H1 (cell line): Measurements from ENCODE around the gene HSD17B2. TPM values are rescaled to one million over a fixed set of nuclear protein-coding genes. Genes with fewer than 3 reads are reported as not detected.

Experiments
- CTCF ChIA-PET: fragments of 300-600 bp; sonication (Branson Sonifier 250); formaldehyde crosslinking; loops from one replicate; lab custom pipeline; 2021; ENCODE audit not compliant: partially characterized antibody; lab: Charles Lee
- POLR2A ChIA-PET: fragments of 300-600 bp; sonication (Branson Sonifier 250); formaldehyde crosslinking; loops from one replicate; lab custom pipeline; 2021; ENCODE audit warnings: inconsistent platforms; ENCODE audit not compliant: partially characterized antibody; lab: Charles Lee
- DNase-seq, 2 experiments: peaks; one replicate each; pipeline versions ENCODE4 v3.0.0 to v3.0.0-alpha.2; 2010 to 2022; ENCODE audit warnings: low spot score in 2 of 2, low read depth in 1 of 2, mixed read lengths in 1 of 2
- FAIRE-seq: peaks from 2 replicates; lab custom pipeline; 2011; peaks lifted over from hg19 to GRCh38; lab: Jason Lieb, UNC
- H2AFZ ChIP-seq: 2 replicates; pipeline ENCODE4 v1.8.1; 2012; ENCODE audit warnings: low read length, inconsistent platforms
- H2AK5ac ChIP-seq: 2 replicates; pipeline ENCODE4 v1.6.1; 2013; ENCODE audit warnings: low read depth, low read length
- H2BK120ac ChIP-seq: replicated peaks from 2 replicates; pipeline ENCODE3; 2013; ENCODE audit warnings: low read depth, low read length, inconsistent platforms
- H2BK12ac ChIP-seq: 2 replicates; pipeline ENCODE4 v1.6.1; 2013; ENCODE audit warnings: low read depth, low read length
- H2BK15ac ChIP-seq: 2 replicates; pipeline ENCODE4 v1.6.1; 2013; ENCODE audit warnings: low read length
- H2BK20ac ChIP-seq: 2 replicates; pipeline ENCODE4 v1.6.1; 2013; ENCODE audit warnings: low read length
- H2BK5ac ChIP-seq: 2 replicates; pipeline ENCODE4 v1.6.1; 2013; ENCODE audit warnings: low read depth, low read length
- H3K14ac ChIP-seq: 2 replicates; pipeline ENCODE4 v1.6.1; 2013; ENCODE audit warnings: inconsistent platforms; ENCODE audit not compliant: insufficient read length
- H3K18ac ChIP-seq: 2 replicates; pipeline ENCODE4 v1.6.1; 2013; ENCODE audit warnings: low read length; ENCODE audit errors: extremely low read depth
- H3K23ac ChIP-seq: 2 replicates; pipeline ENCODE4 v1.6.1; 2013; ENCODE audit warnings: inconsistent platforms; ENCODE audit not compliant: insufficient read length
- H3K23me2 ChIP-seq: 2 replicates; pipeline ENCODE4 v1.6.1; 2013; ENCODE audit warnings: low read depth, low read length
- H3K27ac ChIP-seq: 2 replicates; pipeline ENCODE4 v1.6.1; 2011; ENCODE audit warnings: low read depth, low read length, inconsistent platforms
- H3K27me3 ChIP-seq, 4 experiments: replicated peaks in 1 of 4; 1 replicate in 1 of 4; 2 replicates in 3 of 4; pipeline versions ENCODE4 v1.6.1 to v1.8.1; 2011 to 2013; ENCODE audit warnings: low read length in 3 of 4, mild to moderate bottlenecking in 3 of 4, inconsistent platforms in 2 of 4, mixed read lengths in 2 of 4, moderate library complexity in 1 of 4; ENCODE audit not compliant: control insufficient read depth in 3 of 4, insufficient read depth in 3 of 4; ENCODE audit errors: extremely low read depth in 1 of 4
- H3K36me3 ChIP-seq, 4 experiments: 2 replicates each; pipeline versions ENCODE4 v1.6.1 to v1.8.1; 2011 to 2013; ENCODE audit warnings: mild to moderate bottlenecking in 4 of 4, low read length in 3 of 4, moderate library complexity in 2 of 4, control low read depth in 1 of 4, inconsistent platforms in 1 of 4; ENCODE audit not compliant: insufficient read depth in 4 of 4, control insufficient read depth in 2 of 4
- H3K4ac ChIP-seq: replicated peaks from 2 replicates; pipeline ENCODE3; 2013; ENCODE audit warnings: low read length, low read depth, mixed read lengths, inconsistent platforms; ENCODE audit not compliant: insufficient read length
- H3K4me1 ChIP-seq, 4 experiments: replicated peaks in 1 of 4; 1 replicate in 1 of 4; 2 replicates in 3 of 4; pipeline versions ENCODE4 v1.6.1 to v1.8.1; 2011 to 2013; ENCODE audit warnings: low read length in 3 of 4, inconsistent platforms in 2 of 4, mixed read lengths in 1 of 4; ENCODE audit not compliant: insufficient read depth in 4 of 4, control insufficient read depth in 3 of 4
- H3K4me2 ChIP-seq, 2 experiments: 2 replicates each; pipeline versions ENCODE4 v1.6.1 to v1.8.1; 2011 to 2013; ENCODE audit warnings: low read depth in 2 of 2, low read length in 2 of 2, control low read depth in 1 of 2, inconsistent platforms in 1 of 2, mild to moderate bottlenecking in 1 of 2; ENCODE audit not compliant: insufficient read depth in 1 of 2
- H3K4me3 ChIP-seq, 4 experiments: fragments of 200-600, 300-600 bp in 1 of 4; sonication (generic), shearing (Covaris generic), sonication (Bioruptor Twin) in 1 of 4; 2 replicates each; pipeline versions ENCODE4 v1.5.1 to v1.8.1; 2011 to 2016; ENCODE audit warnings: low read length in 4 of 4, low read depth in 3 of 4, control low read depth in 2 of 4, inconsistent platforms in 2 of 4, mild to moderate bottlenecking in 2 of 4, mixed read lengths in 1 of 4, moderate library complexity in 1 of 4; ENCODE audit not compliant: insufficient read depth in 2 of 4; ENCODE audit errors: extremely low read depth in 1 of 4
- H3K56ac ChIP-seq: replicated peaks from 2 replicates; pipeline ENCODE3; 2013; ENCODE audit warnings: low read depth, mild to moderate bottlenecking, mixed read lengths, low read length, inconsistent platforms; ENCODE audit not compliant: insufficient read length
- H3K79me1 ChIP-seq: 2 replicates; pipeline ENCODE4 v1.6.1; 2013; ENCODE audit warnings: low read depth, low read length, control low read depth
- H3K79me2 ChIP-seq, 2 experiments: 2 replicates each; pipeline versions ENCODE4 v1.6.1 to v1.8.1; 2012 to 2013; ENCODE audit warnings: low read length in 2 of 2, mild to moderate bottlenecking in 2 of 2, inconsistent platforms in 1 of 2; ENCODE audit not compliant: insufficient read depth in 2 of 2, control insufficient read depth in 1 of 2
- H3K9ac ChIP-seq, 4 experiments: replicated peaks in 1 of 4; 1 replicate in 1 of 4; 2 replicates in 3 of 4; pipeline versions ENCODE4 v1.6.1 to v1.8.1; 2011 to 2013; ENCODE audit warnings: low read depth in 3 of 4, low read length in 3 of 4, control low read depth in 2 of 4, mild to moderate bottlenecking in 2 of 4, moderate library complexity in 2 of 4, inconsistent platforms in 1 of 4; ENCODE audit errors: extremely low read depth in 1 of 4
- H3K9me3 ChIP-seq, 2 experiments: 2 replicates each; pipeline versions ENCODE4 v1.6.1 to v1.8.1; 2012 to 2013; ENCODE audit warnings: mild to moderate bottlenecking in 2 of 2, moderate library complexity in 2 of 2, control low read depth in 1 of 2, inconsistent platforms in 1 of 2, low read depth in 1 of 2, low read length in 1 of 2, mixed read lengths in 1 of 2; ENCODE audit not compliant: insufficient read depth in 2 of 2
- H4K20me1 ChIP-seq, 2 experiments: replicated peaks in 1 of 2; 2 replicates each; pipeline versions ENCODE3 to v1.8.1; 2011 to 2013; ENCODE audit warnings: inconsistent platforms in 2 of 2, low read length in 2 of 2, mild to moderate bottlenecking in 1 of 2; ENCODE audit not compliant: insufficient read depth in 2 of 2, control insufficient read depth in 1 of 2
- H4K5ac ChIP-seq: 2 replicates; pipeline ENCODE4 v1.6.1; 2013; ENCODE audit warnings: low read length, low read depth, mixed read lengths, inconsistent platforms; ENCODE audit not compliant: insufficient read length
- H4K8ac ChIP-seq: 2 replicates; pipeline ENCODE4 v1.8.0; 2013; ENCODE audit warnings: mild to moderate bottlenecking, moderate library complexity, low read length, inconsistent platforms; ENCODE audit not compliant: insufficient read depth; ENCODE audit errors: extremely low read depth
- H4K91ac ChIP-seq: replicated peaks from 2 replicates; pipeline ENCODE3; 2013; ENCODE audit warnings: low read length, mixed read lengths, inconsistent platforms; ENCODE audit not compliant: insufficient read length
- E2F6 ChIP-seq: IDR thresholded peaks from 2 replicates; pipeline ENCODE4 v1.6.1; 2012; ENCODE audit warnings: inconsistent platforms
- HDAC2 ChIP-seq, 2 experiments: fragments of 300-600 bp in 1 of 2; sonication (generic) in 1 of 2; IDR thresholded peaks; 2 replicates each; pipeline ENCODE4 v1.6.1; 2011 to 2012; ENCODE audit warnings: low read depth in 2 of 2, low read length in 2 of 2, mild to moderate bottlenecking in 2 of 2, moderate library complexity in 2 of 2, borderline replicate concordance in 1 of 2, inconsistent platforms in 1 of 2
- KDM4A ChIP-seq: IDR thresholded peaks from one replicate; pipeline ENCODE4 v1.7.1; 2012; ENCODE audit warnings: low read depth, mild to moderate bottlenecking, moderate library complexity, low read length, inconsistent platforms; ENCODE audit not compliant: severe bottlenecking
- PHF8 ChIP-seq: fragments of 200-600 bp; sonication (generic); conservative IDR thresholded peaks from 2 replicates; pipeline ENCODE4 v1.7.1; 2012; ENCODE audit warnings: low read depth, mild to moderate bottlenecking, inconsistent platforms, low read length, moderate library complexity
- RNF2 ChIP-seq: fragments of 200-900, 300-1000 bp; sonication (generic); IDR thresholded peaks from 2 replicates; pipeline ENCODE4 v1.7.1; 2016; ENCODE audit warnings: borderline replicate concordance, low read depth, mild to moderate bottlenecking, antibody characterized with exemption, low read length; ENCODE audit not compliant: poor library complexity, severe bottlenecking; ENCODE audit errors: missing control alignments
- SRF ChIP-seq: IDR thresholded peaks from 2 replicates; pipeline ENCODE4 v1.6.1; 2011; ENCODE audit warnings: mild to moderate bottlenecking, low read depth, low read length, moderate library complexity
- TEAD4 ChIP-seq: IDR thresholded peaks from 2 replicates; pipeline ENCODE4 v1.6.1; 2012; ENCODE audit warnings: low read depth, low read length, inconsistent platforms, mixed read lengths
- YY1 ChIP-seq: IDR thresholded peaks from 2 replicates; pipeline ENCODE4 v1.6.1; 2011; ENCODE audit warnings: low read depth, mild to moderate bottlenecking, low read length
- WGBS, 2 experiments: shearing (Covaris generic) in 1 of 2; methylation state at CpG; one replicate each; pipeline versions ENCODE4 v1.1.6 to v1.1.7; 2013 to 2015; ENCODE audit warnings: low lambda C conversion rate in 2 of 2, mixed read lengths in 2 of 2, inconsistent platforms in 1 of 2, low coverage in 1 of 2, missing lambda C conversion rate in 1 of 2; ENCODE audit not compliant: insufficient replicate concordance in 2 of 2, insufficient coverage in 1 of 2, insufficient read length in 1 of 2; ENCODE audit errors: extremely low coverage in 1 of 2, missing lambda C conversion rate in 1 of 2; 5-methylcytosine and 5-hydroxymethylcytosine counted together
- polyA plus RNA-seq, 7 experiments: library from polyadenylated mRNA; depleted of rRNA in 3 of 7; stranded (reverse) in 5 of 7; unstranded in 2 of 7; fragments of >200 nt in 5 of 7; fragments of 200-250 nt in 2 of 7; gene quantifications; 1 replicate in 5 of 7; 2 replicates in 1 of 7; 4 replicates in 1 of 7; pipeline versions ENCODE4 v1.2.1 to v1.2.3, GENCODE V29; 2011 to 2013; ENCODE audit warnings: missing spikeins in 2 of 7, mixed read lengths in 2 of 7
- total RNA-seq: library from RNA; stranded (reverse); fragmentation: NEBNext Ultra II Directional; extraction: Animal tissue kit (Norgen Biotek cat#: 25700); gene quantifications from 2 replicates; pipeline ENCODE4 v1.2.1, GENCODE V29; 2021

HSD17B2 gene
- total and polyA plus RNA-seq, 2 of the 8 experiments (the other 6 are each of a cell fraction or from before 2014, with no cell fraction given) = not detected

- H3K9me3 ChIP-seq = no peaks in the 10 kb centered on the region
- ChIA-PET CTCF (no interaction called here), POLR2A (no interaction called here)
- no peak overlapping the region for H2BK20ac ChIP-seq
- DNase-seq = no peak
- no peak for FAIRE-seq
- no peaks in the 10 kb centered on the region; the same call in 1 of the 2 replicates for H3K79me1 ChIP-seq
- no peak overlapping the region for H3K9ac ChIP-seq
- H2AFZ ChIP-seq = no peak overlapping the region
- H3K79me2 ChIP-seq = peaks cover 0 to 4% of the 10 kb centered on the region in 2 experiments; a peak in 1 of 4 replicates
- H3K23me2 ChIP-seq = peaks cover 2% of the 10 kb centered on the region; the same call in 1 of the 2 replicates
- H3K4ac ChIP-seq = no peak overlapping the region
- no peaks in the 10 kb centered on the region; a peak in 1 of 7 replicates for H3K27me3 ChIP-seq
- no peak overlapping the region for H4K8ac ChIP-seq
- H3K36me3 ChIP-seq = peaks cover 0 to 46% (median 22%) of the 10 kb centered on the region in 4 experiments; a peak in 7 of 8 replicates
- H3K27ac ChIP-seq = no peak overlapping the region
- H3K56ac ChIP-seq = no peak overlapping the region
- 89% methylated on average over 5 of the region's 5 CpGs; no CpG with 5 or more reads in 1 of the 2 experiments for WGBS, 2 experiments
- H2BK15ac ChIP-seq = no peak overlapping the region
- H2BK120ac ChIP-seq = no peak overlapping the region
- no peak overlapping the region for H3K14ac ChIP-seq
- H4K91ac ChIP-seq = no peak overlapping the region
- no peaks in the 10 kb centered on the region for H4K20me1 ChIP-seq
- no peak overlapping the region for H2BK12ac ChIP-seq
- H3K4me3 ChIP-seq = no peak overlapping the region
- H2BK5ac ChIP-seq = no peak overlapping the region
- H3K4me2 ChIP-seq = no peak overlapping the region
- H3K4me1 ChIP-seq = 0 out of 7 replicates have a peak, but pooled peaks cover 0 to 2% (median 0%) of the 10 kb centered on the region in 4 experiments
- no peak overlapping the region for H4K5ac ChIP-seq
- no peak overlapping the region for H3K18ac ChIP-seq
- no peak overlapping the region for H3K23ac ChIP-seq
- no peak overlapping the region for H2AK5ac ChIP-seq
- no peak for TF ChIP-seq PHF8
- TF ChIP-seq KDM4A = no peak
- no peak for TF ChIP-seq RNF2
- no peak for TF ChIP-seq SRF
- no peak for TF ChIP-seq YY1
- no peak for TF ChIP-seq E2F6
- TF ChIP-seq TEAD4 = no peak
- no peak for TF ChIP-seq HDAC2 (IDR thresholded peaks at IDR 0.05; ENCODE audit: borderline replicate concordance in 1 of 2, low read depth in 2 of 2, low read length in 2 of 2)
Observed at GRCh38 chr16:82147546-82147945, 112.5 kb downstream of the HSD17B2 start.
